DND-41 (cell line): ENCODE results near the gene TLR7.

Experiments used
- ATAC-seq: fragments of 200-7000 bp; cut with Tn5 transposase; 3 replicates; pipeline ENCODE4 v1.9.1; 2021; ENCODE audit warnings: low read depth; ENCODE audit not compliant: insufficient read depth
- DNase-seq: peaks from one replicate; pipeline ENCODE4 v3.0.0-alpha.2; 2020
- H2AFZ ChIP-seq: 2 replicates; pipeline ENCODE4 v1.6.0; 2012; ENCODE audit warnings: low read depth, low read length
- H3K27ac ChIP-seq: 2 replicates; pipeline ENCODE4 v1.5.1; 2012; ENCODE audit warnings: low read length, inconsistent platforms
- H3K27me3 ChIP-seq: fragments of 200-600 bp; sonication (generic); 2 replicates; pipeline ENCODE4 v1.6.0; 2012; ENCODE audit warnings: low read length, mild to moderate bottlenecking, inconsistent platforms; ENCODE audit not compliant: insufficient read depth, poor library complexity
- H3K36me3 ChIP-seq: 2 replicates; pipeline ENCODE4 v1.5.1; 2012; ENCODE audit warnings: low read length, inconsistent platforms; ENCODE audit not compliant: insufficient read depth
- H3K4me1 ChIP-seq: 2 replicates; pipeline ENCODE4 v1.5.1; 2012; ENCODE audit warnings: mild to moderate bottlenecking, low read length; ENCODE audit not compliant: insufficient read depth
- H3K4me2 ChIP-seq: 2 replicates; pipeline ENCODE4 v1.6.0; 2012; ENCODE audit warnings: mild to moderate bottlenecking, moderate library complexity, low read length, inconsistent platforms; ENCODE audit not compliant: insufficient read depth
- H3K4me3 ChIP-seq, 2 experiments: fragments of 200-600 bp in 1 of 2; shearing (Covaris generic) in 1 of 2; 2 replicates each; pipeline ENCODE4 v1.5.1; 2012 to 2016; ENCODE audit warnings: inconsistent platforms in 2 of 2, low read length in 2 of 2, mild to moderate bottlenecking in 2 of 2, low read depth in 1 of 2, moderate library complexity in 1 of 2
- H3K79me2 ChIP-seq: 2 replicates; pipeline ENCODE4 v1.6.0; 2012; ENCODE audit warnings: low read length, inconsistent platforms; ENCODE audit not compliant: insufficient read depth
- H3K9ac ChIP-seq: 2 replicates; pipeline ENCODE4 v1.6.0; 2012; ENCODE audit warnings: low read depth, mild to moderate bottlenecking, inconsistent platforms, low read length, moderate library complexity
- H3K9me3 ChIP-seq: 2 replicates; pipeline ENCODE4 v1.5.1; 2012; ENCODE audit warnings: low read length, moderate library complexity, mild to moderate bottlenecking, inconsistent platforms; ENCODE audit not compliant: insufficient read depth, severe bottlenecking
- H4K20me1 ChIP-seq: 2 replicates; pipeline ENCODE4 v1.6.0; 2012; ENCODE audit warnings: low read length; ENCODE audit not compliant: insufficient read depth
- EZH2 ChIP-seq: IDR thresholded peaks from 3 replicates; pipeline ENCODE4 v1.6.1; 2012; ENCODE audit warnings: borderline replicate concordance, low read depth, mild to moderate bottlenecking, moderate library complexity, low read length, inconsistent platforms; ENCODE audit not compliant: severe bottlenecking
- TF ChIP-seq, protein P1 (sequence below): IDR thresholded peaks from 2 replicates; pipeline ENCODE4 v1.5.1; 2012; ENCODE audit warnings: borderline replicate concordance, low read length, moderate library complexity, mild to moderate bottlenecking; ENCODE audit not compliant: poor library complexity, severe bottlenecking; ENCODE audit errors: extremely low read depth

Gene TLR7

DNA sequence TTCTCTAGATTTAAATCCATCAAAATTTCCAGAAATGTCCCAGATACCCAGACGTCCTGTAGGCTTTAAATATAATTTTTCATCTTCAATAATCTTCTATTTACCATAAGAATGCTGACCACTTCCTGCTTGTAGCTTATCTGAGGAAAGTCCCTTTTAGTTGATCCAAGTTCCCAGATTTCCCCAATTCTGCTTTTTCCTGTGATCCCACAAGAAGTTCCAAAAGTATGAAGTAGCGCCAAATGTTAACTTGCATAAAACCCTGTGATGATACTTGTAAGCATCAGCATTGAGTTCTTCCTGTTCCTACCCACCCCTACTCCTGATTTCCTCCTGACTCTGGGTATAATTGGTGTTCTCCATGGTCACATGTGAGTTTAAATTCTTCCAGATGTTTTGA, 29.0 kb downstream of the TLR7 start:
- Histone ChIP-seq H3K4me3 (no peak overlapping the region), H3K79me2 (no peaks in the 10 kb centered on the region), H4K20me1 (no peaks in the 10 kb centered on the region), H3K9me3 (no peaks in the 10 kb centered on the region), H3K9ac (no peak overlapping the region), H2AFZ (no peak overlapping the region), H3K27me3 (peaks cover 3% of the 10 kb centered on the region), H3K27ac (no peak overlapping the region), H3K4me1 (peaks cover 12% of the 10 kb centered on the region), H3K36me3 (no peaks in the 10 kb centered on the region), H3K4me2 (no peak overlapping the region)
- ATAC-seq (no peak), DNase-seq (no peak)
- TF ChIP-seq, protein P1, sequence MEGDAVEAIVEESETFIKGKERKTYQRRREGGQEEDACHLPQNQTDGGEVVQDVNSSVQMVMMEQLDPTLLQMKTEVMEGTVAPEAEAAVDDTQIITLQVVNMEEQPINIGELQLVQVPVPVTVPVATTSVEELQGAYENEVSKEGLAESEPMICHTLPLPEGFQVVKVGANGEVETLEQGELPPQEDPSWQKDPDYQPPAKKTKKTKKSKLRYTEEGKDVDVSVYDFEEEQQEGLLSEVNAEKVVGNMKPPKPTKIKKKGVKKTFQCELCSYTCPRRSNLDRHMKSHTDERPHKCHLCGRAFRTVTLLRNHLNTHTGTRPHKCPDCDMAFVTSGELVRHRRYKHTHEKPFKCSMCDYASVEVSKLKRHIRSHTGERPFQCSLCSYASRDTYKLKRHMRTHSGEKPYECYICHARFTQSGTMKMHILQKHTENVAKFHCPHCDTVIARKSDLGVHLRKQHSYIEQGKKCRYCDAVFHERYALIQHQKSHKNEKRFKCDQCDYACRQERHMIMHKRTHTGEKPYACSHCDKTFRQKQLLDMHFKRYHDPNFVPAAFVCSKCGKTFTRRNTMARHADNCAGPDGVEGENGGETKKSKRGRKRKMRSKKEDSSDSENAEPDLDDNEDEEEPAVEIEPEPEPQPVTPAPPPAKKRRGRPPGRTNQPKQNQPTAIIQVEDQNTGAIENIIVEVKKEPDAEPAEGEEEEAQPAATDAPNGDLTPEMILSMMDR, result no peak
- no peak for TF ChIP-seq EZH2

DNA sequence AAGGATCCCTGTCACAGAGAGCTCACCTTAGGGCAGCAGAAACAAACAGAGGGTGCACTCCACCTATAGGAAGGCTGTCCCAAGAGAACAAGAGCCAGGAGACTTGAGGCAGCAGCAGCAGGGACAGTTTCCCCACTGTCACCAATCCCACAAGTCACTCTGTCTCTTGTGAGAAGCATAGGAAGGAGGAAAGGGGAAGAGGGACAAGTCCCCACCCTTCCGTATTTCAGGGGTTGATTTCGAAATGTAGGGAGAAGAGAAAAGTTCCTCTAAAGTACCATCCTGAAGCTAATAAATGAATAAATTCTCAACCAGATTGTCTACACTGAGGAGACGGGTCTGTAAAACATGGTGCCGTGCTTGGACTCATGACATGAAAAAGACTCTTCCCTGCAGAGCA, 30.1 kb downstream of the TLR7 start:
- no peak for TF ChIP-seq EZH2
- TF ChIP-seq, protein P1, result no peak
- H3K4me2 ChIP-seq, result no peak overlapping the region
- no peak overlapping the region for H2AFZ ChIP-seq
- no peaks in the 10 kb centered on the region for H3K36me3 ChIP-seq
- H3K27me3 ChIP-seq, result no peaks in the 10 kb centered on the region
- H3K27ac ChIP-seq, result no peak overlapping the region
- no peaks in the 10 kb centered on the region for H3K9me3 ChIP-seq
- H3K4me1 ChIP-seq, result peaks cover 7% of the 10 kb centered on the region
- DNase-seq (no peak), ATAC-seq (no peak)
- H3K79me2 ChIP-seq, result no peaks in the 10 kb centered on the region
- H4K20me1 ChIP-seq, result no peaks in the 10 kb centered on the region
- no peak overlapping the region for H3K9ac ChIP-seq
- H3K4me3 ChIP-seq, result no peak overlapping the region

DNA sequence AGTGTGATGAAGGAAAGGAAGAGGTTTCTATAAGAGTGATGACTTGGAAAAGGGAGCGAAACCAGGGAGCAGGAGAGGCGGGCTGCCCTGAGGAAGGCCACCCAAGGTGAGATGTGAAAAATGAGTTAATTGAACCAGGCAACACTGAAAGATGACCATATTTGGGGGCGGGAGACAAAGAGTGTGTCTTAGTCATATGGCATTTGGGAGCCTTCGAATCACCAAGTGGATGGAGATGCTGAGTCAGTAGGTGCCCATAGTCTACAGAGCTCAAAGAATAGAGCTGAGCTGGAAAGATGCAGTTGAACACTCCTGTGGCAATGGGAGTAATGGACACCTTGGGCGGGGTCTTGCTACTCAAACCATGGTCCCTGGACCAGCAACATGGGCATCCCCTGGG, 31.2 kb downstream of the TLR7 start:
- H3K9ac ChIP-seq, result no peak overlapping the region
- no peaks in the 10 kb centered on the region for H4K20me1 ChIP-seq
- no peaks in the 10 kb centered on the region for H3K27me3 ChIP-seq
- H3K36me3 ChIP-seq, result no peaks in the 10 kb centered on the region
- H3K4me2 ChIP-seq, result no peak overlapping the region
- TF ChIP-seq, protein P1, result no peak
- no peak for TF ChIP-seq EZH2
- H3K79me2 ChIP-seq, result no peaks in the 10 kb centered on the region
- H3K9me3 ChIP-seq, result no peaks in the 10 kb centered on the region
- no peak for DNase-seq
- no peak for ATAC-seq
- no peak overlapping the region for H2AFZ ChIP-seq
- H3K4me3 ChIP-seq, result no peak overlapping the region
- peaks cover 4% of the 10 kb centered on the region for H3K4me1 ChIP-seq
- no peak overlapping the region for H3K27ac ChIP-seq

DNA sequence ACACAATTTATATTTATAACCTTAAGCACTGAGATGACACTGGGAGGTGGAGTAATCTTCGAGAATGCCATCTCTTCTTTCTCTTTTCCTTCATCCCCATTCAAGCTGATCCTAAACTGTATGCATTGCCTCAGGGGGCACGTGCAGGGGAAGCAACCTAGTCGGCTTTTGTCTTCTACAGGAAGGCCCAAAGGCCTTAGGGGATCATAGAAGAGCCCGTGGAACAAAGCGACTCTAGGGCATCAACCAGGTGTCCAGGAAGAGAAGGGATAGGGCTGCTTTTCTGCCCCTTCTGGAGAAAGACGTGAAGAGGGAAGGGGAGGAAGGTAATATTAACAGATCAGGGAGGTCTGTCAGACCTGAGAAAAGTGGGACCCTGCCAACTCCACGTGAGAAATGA, 32.6 kb downstream of the TLR7 start:
- no peak overlapping the region for H2AFZ ChIP-seq
- no peak overlapping the region for H3K4me2 ChIP-seq
- no peak for TF ChIP-seq EZH2
- TF ChIP-seq, protein P1, result no peak
- H3K4me1 ChIP-seq, result peaks cover 4% of the 10 kb centered on the region
- H3K9ac ChIP-seq, result no peak overlapping the region
- H3K27me3 ChIP-seq, result no peaks in the 10 kb centered on the region
- H3K4me3 ChIP-seq, result no peak overlapping the region
- ATAC-seq (no peak), DNase-seq (no peak)
- no peaks in the 10 kb centered on the region for H3K9me3 ChIP-seq
- H3K36me3 ChIP-seq, result no peaks in the 10 kb centered on the region
- no peaks in the 10 kb centered on the region for H4K20me1 ChIP-seq
- H3K79me2 ChIP-seq, result no peaks in the 10 kb centered on the region
- no peak overlapping the region for H3K27ac ChIP-seq
